Measurements from ENCODE around the gene TMEM247.

- no peak for TF ChIP-seq CTCF (conservative IDR thresholded peaks at IDR 0.05; ENCODE audit: low read depth, low read length)
- TF ChIP-seq EZH2 (IDR thresholded peaks at IDR 0.05; ENCODE audit: borderline replicate concordance, low read depth, low read length, poor library complexity, severe bottlenecking): no peak
Observed at GRCh38 chr2:46531863-46532262, 52.5 kb downstream of the TMEM247 start.

Data from A673 (cell line).